Measurements from ENCODE around the gene PSMA1.

- TF ChIP-seq POLR2A (IDR thresholded peaks at IDR 0.05; ENCODE audit: low read length) (no peak), CTCF (IDR thresholded peaks at IDR 0.05) (no peak), PBX3 (IDR thresholded peaks at IDR 0.05) (no peak), CHD4 (IDR thresholded peaks at IDR 0.05; ENCODE audit: borderline replicate concordance) (no peak), MAX (IDR thresholded peaks at IDR 0.05) (no peak), FOSB (CRISPR knock-in tag; IDR thresholded peaks at IDR 0.05) (no peak)
Observed at GRCh38 chr11:14522801-14523200, 2.6 kb upstream of the PSMA1 start.

Measured in A549 (cell line).